ENCODE data around the gene MYH7B.
A peak's percentile ranks its signal among the peaks of the same experiment; 100 is the strongest.

The MYH7B gene

DNA sequence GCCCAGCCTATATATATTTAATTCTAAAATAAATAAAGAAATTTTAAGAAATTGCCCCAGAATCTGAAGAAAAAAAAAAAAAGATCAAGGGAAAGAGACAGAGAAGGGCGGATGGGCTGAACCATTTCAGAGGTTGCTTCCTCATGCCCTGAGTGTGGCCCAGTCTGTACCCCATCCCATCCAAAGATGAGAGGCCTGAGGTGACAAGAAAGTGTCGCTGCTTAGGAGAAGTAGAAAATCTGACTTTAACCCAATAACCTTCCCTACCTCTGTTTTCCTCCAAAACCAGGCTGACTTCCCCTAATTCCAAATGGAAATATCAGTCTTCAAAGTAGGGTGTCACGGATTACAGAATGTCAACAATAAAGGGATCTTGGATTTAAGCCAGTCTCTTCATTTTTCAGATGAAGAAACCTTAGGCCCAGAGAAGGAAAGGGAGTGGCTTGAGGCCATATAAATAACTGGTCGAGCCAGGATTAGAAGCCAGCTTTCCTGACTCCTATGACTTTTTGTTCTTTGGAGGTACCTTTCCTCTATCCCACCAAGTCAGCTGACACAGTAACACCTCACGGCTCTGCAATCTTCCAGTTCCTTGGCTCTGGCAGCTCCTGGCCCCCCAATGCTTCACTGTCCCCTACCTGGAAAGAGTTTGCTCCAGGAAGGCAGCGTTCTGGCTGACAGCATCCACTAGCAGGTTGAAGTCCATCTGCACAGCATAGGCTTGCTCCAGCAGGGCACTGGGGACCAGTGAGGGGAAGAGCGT is 10.2 kb upstream of the MYH7B start:
- DNase-seq = no peak

DNA sequence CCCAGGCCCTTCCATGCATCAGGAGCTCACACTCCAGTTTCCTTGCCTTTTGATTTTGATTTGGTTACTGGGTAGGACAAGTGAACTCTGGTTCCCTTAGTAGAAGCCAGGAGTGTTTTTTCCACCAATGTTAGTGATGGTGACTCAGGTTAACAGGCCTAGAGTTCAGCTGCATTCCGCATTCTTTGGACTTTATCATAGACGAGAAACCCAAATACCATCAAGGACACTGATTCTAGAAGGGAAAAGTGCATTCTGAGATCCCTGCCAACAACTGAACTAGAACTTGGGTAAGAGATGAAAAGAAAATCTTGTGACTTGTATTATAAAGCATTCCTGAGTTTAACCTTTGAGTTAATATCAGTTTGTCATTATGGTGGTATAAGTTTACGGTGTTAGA is 9.0 kb upstream of the MYH7B start:
- DNase-seq = no peak

DNA sequence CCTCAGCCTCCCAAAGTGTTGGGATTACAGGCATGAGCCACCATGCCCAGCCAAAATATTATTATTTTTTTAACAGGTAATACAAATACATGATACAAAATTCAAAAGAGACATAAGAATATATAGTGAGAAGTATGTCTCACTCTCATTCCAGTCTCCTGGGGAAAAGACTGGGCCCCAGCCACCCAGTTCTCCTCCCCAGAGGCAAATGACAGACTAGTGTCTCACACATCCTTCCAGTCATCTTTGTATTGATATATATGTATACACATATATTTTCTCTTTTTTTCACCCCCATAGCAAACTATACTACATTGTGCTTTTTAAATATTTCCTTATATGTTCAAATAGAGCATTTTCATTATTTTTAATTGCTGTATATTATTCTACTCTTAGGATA is 8.3 kb upstream of the MYH7B start:
- DNase-seq = no peak

DNA sequence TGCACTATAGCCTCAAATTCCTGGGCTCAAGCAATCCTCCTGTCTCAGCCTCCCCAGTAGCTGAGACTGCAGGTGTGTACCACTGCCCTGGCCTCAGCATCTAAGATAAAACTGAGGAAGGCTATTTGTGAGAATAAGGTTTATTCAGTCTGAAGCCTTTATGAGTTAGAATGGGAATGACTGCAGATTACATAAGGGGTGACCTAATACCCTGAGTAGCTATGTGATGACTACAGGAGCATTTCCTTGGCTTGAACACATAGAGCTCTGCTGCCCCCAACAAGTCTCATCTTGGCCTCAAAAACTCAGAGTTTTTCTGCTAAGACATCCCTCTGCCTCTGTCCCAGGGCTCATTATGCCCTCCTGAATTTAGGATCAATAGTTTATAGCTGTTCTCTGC is 7.6 kb upstream of the MYH7B start:
- no peak for DNase-seq

DNA sequence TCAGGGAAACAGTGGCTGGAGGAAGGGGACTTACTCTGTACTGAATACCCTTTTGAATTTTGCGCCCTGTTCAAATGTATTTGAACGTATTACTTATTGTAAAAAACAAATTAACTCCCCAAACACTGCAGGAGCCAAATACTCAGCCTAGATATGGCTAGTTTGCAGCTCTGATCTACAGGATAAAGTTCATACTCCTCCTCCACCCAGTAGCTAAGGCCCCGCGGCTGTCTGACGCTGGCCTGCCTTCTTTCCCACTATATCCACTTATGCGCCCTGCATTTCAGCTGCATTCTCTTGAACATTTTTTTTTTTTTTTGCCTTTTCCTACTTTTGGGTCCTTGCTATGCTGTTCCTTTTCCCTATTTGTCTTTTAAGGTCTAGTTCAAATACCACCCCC is 6.5 kb upstream of the MYH7B start:
- DNase-seq = no peak

DNA sequence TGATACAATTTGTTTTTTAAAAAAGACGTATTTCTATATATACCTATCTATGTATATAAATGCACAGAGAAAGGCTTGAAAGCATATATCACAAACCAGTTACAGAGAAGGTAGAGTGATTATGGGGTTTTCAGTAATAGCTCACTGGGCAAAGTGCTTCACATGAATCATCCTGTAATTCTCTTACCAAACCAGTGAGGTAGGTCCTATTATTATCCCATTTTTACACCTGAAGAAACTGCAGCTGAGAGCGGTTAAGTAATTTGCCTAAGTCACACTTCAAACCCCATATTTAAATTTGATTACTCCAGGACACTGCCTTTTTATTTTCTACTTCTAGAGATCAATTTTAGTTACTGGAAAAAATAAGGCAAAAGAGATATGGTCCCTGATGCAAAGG is 4.4 kb upstream of the MYH7B start:
- no peak for DNase-seq

DNA sequence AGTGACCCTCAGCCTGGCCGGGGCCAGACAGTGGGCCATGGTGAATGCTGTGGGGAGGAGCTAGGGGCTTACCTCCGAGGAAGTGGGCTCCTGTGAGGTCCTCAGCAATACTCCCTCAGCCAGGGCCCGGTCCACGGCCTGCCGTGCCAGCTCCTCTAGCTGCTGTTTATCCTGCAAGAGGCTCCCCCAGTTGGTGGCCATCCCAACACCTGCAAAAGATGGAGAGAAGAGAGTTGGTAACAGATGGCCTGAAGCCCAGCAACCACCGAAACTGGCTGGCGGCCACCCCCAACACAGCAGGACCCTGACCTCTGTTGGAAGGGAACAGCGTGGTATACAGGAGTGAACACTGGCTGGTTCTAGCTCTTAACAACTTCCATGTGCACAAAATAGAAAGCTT is 4.0 kb upstream of the MYH7B start:
- DNase-seq = no peak

DNA sequence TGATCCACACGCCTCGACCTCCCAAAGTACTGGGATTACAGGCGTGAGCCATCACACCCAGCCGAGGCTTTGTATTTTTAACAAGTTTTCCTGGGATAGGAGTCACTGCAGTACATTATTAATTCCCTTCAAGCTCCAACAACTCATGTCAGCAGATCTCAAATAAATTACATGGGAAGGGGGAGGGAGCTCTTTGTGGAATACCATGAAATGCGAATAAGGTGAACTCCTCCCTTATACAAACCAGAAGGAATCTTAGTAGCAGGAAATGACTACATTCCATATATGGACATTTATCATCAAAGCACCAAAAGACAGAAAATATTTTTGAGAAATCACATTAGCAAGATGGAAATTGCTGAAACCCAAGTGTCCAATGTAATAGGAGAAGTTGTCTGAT is 3.0 kb upstream of the MYH7B start:
- no peak for DNase-seq

DNA sequence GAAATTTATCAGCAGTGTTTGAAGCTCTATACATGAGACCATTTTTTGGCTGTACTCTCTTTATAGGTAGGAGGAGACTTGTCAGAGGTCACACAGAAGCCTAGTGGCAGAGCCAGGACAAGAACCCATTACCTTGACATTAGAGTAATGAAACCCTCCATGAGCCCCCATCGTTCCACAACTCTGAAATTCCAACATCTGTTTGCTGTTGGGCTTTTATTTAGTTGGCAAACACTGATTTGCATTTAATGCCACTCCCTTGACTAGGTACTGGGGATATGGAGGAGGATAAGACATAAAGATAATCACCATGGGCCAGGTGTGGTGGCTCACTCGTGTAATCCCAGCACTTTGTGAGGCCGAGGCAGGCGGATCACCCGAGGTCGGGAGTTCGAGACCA is 1.7 kb upstream of the MYH7B start:
- DNase-seq = no peak

DNA sequence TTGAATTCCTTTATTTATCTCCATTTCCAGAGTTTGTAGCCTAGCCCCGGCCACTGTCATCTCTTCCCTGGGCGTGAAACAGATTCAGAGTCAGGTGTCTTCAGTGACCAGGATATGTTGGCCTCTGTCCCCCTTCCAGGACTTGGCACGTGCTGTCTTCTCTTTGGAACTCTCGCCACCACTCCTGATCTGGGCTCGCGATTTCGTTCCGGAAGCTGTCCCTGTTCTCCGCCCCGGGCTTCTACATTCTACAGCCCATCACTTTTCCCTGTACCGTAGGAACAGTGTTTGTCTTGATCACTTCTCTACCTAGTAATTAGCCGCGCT is 801 bp upstream of the MYH7B start:
- peak in 1 of 2 donors; percentile 1 for DNase-seq

DNA sequence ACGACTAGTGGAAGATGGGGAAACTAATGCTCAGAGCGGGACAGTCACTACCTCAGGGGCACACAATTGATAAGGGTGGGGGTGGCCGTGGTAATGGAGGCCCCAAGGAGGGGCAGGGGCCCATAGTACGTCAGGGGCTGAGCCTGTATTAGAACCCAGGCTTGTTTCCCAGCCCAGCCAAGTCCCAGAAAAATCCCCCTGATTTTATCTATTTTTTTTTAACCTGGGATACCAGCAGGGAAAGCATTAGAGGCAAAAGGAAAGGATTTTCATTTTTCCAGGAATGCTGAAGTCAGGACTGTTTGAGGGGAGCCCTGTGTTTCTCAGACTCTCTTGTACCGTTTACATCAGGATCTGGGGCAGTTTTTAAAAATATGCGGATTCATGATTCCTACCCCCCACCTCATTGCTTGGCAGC is 382 bp downstream of the MYH7B start:
- DNase-seq = no peak

DNA sequence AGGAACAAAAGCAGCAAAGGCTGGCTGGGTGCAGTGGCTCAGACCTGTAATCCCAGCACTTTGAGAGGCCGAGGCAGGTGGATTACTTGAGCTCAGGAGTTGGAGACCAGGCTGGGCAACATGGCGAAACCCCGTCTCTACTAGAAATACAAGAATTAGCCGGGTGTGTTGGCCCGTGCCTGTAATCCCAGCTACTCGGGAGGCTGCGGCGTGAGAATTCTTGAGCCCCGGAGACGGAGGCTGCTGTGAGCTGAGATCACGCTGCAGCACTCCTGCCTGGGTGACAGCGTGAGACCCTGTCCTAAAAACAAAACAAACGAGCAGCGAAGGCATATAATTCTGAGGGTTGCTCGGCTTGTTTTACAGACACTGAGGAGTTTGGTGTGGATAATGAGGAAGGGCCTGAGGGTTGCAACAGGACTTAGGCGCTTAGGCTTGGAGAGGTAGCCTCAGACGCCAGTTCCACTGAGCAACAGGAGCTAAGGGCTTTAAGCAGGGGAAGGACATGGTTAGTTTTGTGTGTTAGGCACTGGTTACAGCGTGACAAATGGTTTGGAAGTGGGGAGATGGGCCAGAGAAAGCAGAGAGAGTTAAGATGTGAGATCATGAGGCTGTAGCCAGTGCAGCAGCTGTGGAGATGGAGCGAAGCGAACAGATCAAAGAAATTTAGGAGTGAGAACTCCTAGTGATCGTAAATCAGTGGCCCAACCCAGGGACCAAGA is 1.2 kb downstream of the MYH7B start:
- DNase-seq = no peak

DNA sequence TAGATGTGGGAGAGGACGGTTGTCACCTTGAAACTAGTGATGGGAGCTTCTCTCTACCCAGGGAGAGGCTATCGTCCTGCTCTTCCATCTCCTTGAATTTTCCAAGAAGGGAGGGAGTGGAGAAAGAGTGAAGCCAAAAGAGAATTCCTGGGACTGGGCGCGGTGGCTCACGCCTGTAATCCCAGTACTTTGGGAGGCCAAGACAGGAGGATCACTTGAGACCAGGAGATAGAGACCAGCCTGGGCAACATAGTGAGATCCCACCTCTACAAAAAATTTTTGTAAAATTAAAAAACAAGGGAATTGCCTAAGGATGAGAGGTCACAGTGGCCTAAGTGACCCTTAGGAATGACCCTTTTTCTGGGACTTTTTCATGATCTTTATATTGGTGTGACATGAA is 8.8 kb downstream of the MYH7B start:
- DNase-seq = no peak

DNA sequence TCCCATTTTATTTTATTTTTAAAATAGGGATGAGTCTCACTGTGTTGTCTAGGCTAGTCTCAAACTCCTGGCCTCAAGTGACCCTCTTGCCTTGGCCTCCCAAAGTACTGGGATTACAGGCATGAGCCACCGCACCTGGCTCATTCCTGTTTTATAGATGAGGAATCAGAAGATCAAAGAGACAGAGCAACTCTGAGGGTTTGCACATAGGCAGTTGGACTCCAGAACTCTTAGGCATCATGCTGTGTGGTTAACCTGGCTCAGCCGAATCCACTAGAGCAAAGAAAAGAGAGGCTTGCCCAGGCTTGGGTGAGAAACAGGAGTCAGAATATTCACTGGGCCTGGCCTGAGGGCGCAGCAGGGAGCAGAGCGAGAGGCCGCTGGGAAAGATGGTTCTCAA is 9.4 kb downstream of the MYH7B start:
- no peak for DNase-seq

DNA sequence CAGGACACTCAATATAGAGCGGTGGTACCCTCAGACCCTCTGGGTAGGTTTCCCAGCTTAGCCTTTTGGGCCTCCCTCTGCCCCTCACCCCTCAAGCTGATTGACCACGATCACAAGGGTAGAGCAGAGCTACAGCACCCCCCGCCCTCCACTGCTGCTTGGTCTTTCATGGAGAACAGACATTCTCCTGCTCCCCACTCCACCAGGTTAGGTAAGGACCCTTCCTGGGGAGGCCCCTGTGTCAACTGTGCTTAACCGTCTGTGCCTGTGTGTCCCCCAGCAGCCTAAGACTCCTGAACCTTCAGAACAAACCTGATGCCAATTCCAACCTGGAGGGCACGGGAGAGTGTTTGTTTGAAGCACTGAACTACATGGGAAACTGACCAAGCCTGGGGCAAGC is 11.8 kb downstream of the MYH7B start:
- DNase-seq = no peak

DNA sequence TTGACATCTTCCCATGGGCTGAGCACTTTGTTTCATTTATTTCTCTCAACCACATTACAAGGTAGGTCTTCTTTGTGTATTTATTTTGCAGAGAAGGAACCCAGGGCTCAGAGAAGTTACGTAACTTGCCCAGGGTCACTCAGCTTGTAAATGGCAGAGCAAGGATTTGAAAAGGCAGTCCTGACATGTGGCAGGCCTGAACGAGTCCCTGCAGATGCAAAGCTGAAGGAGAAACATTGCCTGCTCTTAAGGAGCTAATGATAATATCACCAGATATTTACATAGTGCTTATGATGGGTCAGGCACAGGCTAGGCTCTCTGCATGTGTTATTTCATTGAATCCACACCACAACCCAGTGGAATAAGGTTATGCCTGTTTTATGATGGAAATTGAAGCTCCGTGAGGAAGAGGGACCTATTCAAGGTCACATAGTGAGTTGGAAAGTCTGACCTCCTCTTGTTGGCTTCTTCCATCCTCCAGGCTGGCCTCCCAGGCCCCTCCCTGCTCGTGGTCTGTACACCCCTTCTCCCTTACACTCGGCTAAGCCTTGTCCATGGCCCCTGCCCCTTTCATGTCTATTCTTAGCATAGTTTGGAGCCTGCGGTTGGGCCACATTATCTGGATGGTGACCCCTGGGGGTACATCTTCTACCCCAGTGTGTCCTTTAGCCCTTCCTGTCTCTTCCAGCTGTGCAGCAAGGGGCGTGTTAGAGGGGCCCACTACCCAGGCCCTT is 12.5 kb downstream of the MYH7B start:
- no peak for DNase-seq

DNA sequence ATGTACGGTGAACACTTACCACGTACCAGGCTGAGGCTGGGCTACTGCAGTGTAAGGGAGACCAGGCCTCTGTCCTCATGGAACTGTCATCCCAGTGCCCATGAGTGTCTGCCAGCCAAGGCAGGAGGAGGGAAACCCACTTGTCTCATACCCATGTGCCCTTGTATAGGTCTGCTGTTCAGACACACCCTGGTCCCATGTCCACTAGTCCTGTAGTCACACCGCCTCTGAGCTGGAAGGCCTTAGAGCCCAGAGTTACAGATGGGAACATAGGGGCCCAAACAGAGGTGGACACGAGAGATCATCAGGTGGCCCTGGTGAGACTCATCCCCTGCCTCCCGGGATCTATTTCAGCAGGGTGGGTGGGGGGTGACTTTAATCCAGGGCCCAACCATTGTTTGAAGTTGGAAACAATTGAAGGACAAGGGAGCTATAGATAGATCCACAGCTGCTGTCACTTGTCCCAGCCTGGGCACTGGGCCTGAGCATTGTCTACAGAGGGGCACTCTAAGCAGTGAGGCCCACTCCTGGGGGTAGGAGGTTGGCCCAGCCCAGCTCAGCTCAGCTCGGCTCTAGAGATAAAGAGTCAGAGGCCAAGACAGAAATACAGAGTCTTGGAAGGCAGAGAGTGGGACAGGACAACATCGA is 14.6 kb downstream of the MYH7B start:
- no peak for DNase-seq

DNA sequence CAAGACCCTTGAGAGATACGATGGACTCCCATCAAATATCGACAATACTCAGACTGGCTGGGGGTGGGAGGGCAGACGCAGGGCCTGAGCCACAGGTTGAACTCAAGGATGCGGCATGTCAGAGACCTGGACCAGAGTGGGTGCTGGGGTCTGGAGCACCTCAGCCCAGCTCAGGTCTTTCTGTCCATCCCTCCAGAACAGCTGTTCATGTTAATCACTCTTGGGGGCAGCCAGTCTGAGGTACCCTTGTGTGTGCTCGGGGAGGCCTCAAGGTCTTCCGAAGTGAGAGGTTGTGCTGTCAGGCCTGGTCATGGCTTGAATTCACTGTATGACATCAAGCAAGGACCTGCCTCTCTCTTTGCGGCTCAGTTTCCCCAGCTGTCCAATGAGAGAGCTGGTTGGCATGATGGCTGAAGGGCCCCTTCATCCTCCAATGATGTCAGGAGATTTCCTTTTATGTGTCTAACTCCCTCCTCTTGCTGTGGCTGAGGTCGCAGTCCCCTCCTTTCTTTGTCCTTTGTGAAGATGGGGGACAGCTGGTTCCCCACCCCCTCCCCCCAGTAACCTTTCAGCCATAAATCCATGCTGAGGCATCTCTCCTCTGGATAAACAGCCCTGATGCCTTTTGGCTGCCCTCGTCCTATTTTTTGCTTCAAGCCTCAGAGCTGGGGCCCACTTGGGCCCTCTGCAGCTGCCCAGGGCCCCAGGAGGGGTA is 15.3 kb downstream of the MYH7B start:
- DNase-seq = no peak

DNA sequence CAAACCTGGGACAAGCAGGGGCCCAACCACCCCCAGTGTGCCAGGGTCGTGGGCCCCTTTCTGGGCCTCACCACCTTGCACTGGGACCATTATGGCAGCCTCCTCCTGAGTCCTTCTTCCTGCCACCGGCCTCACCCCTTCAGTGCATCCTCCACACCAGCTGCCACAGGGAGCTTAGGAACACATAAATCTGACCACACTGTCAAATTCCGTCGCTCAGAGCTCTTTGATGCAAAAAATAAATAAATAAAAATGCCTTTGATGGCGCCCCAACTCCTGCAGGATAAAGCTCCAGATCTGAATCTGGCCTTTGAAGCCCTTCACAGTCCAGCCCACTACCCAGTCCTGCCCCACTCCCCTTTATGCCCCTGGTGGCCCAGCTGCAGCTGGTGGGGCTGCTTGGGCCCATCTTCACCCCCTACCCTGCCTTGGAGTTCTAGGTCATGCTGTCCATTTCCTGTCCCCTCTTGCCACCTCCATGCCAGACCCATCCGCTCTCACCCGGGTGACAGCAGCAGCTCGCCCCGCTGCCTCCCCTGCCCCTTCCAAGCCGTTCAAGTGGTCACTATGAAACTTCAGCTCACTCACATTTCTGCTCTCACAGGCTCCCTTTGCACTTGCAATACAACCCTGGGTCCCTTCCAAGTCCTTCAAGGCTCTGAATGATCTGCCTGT is 16.0 kb downstream of the MYH7B start:
- DNase-seq = no peak

DNA sequence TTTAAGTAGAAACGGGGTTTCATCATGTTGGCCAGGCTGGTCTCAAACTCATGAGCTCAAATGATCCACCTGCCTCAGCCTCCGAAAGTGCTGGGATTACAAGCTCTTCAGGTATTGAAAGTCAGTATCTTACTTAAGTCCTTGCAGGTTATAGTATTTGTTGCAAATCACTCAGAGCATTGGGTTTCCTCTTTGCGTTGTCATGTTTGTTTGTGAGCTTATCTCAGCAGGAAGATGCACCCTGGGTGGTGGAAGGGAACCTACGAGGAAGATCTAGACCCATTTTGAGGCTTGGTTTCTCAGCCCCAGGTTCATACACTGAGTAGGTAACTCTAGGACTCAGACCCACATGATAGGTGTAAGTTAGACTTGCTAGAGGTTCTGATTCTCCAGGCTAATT is 18.6 kb downstream of the MYH7B start:
- DNase-seq = no peak

DNA sequence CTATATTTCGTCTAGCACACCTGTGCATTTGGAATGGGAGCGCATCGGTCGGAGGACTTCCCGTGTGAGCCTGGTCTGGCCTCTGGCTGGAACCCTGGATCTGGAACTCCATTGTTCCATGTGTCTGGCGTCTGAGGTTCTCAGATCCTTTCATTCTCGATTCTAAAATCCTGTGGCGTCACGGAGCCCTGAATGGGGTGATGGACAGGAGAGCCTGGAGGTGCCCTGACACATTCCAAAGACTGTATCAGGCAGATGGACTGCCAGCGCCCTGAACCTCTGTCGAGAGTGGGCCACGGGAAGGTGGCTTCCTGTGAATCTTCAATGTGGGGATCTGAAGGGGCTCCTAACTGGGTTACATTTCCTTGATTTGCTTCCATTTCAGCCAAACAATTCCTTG is 20.6 kb downstream of the MYH7B start:
- DNase-seq = no peak

DNA sequence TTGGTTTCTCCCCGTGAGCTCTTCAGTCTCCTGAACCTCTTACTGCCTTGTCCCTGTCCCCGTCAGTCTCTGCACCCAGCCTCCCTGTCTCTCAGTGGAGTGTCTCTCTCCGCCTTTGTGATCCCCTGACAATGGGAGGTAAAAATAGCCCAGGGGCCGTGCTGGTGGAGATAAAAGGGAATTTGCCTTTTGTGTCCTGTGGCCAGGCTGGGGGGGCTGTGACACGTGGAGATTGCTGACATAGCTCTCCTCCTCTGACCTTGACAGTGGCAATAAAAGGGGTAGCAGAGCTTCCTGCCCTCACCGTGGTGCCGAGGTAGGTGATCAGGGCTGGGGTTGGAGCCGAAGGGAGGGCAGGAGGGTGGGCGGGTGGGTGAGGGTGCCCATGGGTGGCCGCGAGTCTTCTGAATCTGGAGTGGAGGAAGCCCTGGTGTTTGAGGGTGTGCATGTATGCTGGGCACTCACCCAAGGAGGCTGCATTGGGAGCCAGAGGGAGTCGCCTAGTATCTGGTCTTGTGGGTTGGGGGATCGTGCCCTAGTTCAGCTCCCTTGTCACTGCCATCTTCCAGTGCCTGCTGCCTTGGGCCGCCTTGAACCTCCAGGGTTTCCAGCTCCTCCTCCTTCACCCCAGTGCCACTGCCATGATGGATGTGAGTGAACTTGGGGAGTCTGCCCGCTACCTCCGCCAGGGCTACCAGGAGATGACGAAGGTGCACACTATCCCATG is 21.9 kb downstream of the MYH7B start:
- no peak for DNase-seq
